Stimulated activated naive CD8-positive, alpha-beta T cell treated with anti-CD3 and anti-CD28 coated beads, Interleukin-15, amount 100 ng/mL, for 72 hours (primary cell): ENCODE data around the gene MIGA2.

Experiments
- ATAC-seq: fragments of 150-1000 bp; cut with Tn5 transposase; 2 replicates; pipeline ENCODE4 v1.10.0; 2021; ENCODE audit warnings: mild to moderate bottlenecking, moderate library complexity
- DNase-seq, 2 donors: peaks; one replicate each; pipeline ENCODE4 v3.0.0; 2021 to 2022
- H3K27ac Mint-ChIP-seq, 2 donors: one replicate each; pipeline ENCODE4 v1.8.0; 2022; ENCODE audit warnings: mild to moderate bottlenecking in 2 of 2, mixed read lengths in 2 of 2, moderate library complexity in 2 of 2
- H3K27me3 Mint-ChIP-seq: one replicate; pipeline ENCODE4 v1.8.0; 2022; ENCODE audit warnings: mixed read lengths
- H3K4me1 Mint-ChIP-seq: one replicate; pipeline ENCODE4 v1.8.0; 2022; ENCODE audit warnings: mild to moderate bottlenecking, mixed read lengths
- H3K4me3 Mint-ChIP-seq, 2 donors: one replicate each; pipeline ENCODE4 v1.8.0; 2022; ENCODE audit warnings: mild to moderate bottlenecking in 2 of 2, mixed read lengths in 2 of 2, moderate library complexity in 1 of 2
- H3K9me3 Mint-ChIP-seq, 2 donors: one replicate each; pipeline ENCODE4 v1.8.0; 2022; ENCODE audit warnings: mixed read lengths in 2 of 2

The MIGA2 gene

DNA sequence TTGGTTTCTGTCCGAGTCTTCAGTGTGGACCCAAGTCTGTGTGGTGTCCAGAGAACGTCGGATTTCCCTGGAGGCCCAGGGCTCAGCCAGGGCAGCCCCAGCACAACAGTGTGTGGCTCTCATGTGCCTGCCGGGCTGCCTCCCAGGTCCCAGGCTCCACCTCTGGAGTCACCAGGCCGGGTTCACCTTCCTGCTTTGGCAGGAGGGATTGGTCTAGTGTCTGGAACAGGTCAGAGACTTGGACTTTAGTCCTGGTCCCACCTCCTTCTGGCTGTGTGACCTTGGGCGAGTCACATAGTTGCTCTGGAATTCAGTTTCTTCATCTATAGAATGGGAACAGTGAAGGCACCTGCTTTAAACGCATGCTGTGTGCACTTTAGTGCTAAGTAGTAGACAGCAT, 47.7 kb downstream of the MIGA2 start:
- DNase-seq (no peak), ATAC-seq (no peak)
- no peaks in the 10 kb centered on the region for H3K27me3 Mint-ChIP-seq
- no peak overlapping the region for H3K4me3 Mint-ChIP-seq
- peak overlapping the region in 1 of 2 donors; percentile 40 for H3K27ac Mint-ChIP-seq
- H3K4me1 Mint-ChIP-seq = peaks cover 35% of the 10 kb centered on the region
- H3K9me3 Mint-ChIP-seq = no peaks in the 10 kb centered on the region

DNA sequence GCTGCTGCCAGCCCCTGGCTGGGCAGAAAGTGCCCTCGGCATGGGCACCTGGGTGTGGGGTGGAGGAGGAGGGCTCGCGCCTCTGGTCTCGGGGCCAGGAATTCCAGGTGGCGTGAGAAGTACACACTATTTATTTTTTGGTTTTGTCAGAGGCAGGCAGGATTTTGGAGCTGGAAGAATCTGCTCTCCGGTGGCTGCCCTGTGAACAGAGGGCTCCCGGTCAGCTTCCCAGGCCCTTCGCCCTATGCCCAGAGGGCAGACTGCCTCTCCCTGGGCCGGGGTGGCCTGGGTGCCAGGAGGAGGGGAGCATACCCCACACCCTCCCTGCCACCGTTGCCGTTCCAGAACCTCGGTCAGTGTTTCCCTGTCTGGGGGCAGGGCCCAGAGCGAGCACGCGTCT, 52.8 kb downstream of the MIGA2 start:
- H3K4me3 Mint-ChIP-seq = no peak overlapping the region
- DNase-seq = no peak
- H3K9me3 Mint-ChIP-seq = no peaks in the 10 kb centered on the region
- H3K27ac Mint-ChIP-seq = no peak overlapping the region
- H3K27me3 Mint-ChIP-seq = no peaks in the 10 kb centered on the region
- H3K4me1 Mint-ChIP-seq = no peaks in the 10 kb centered on the region
- peak; percentile 24 for ATAC-seq

DNA sequence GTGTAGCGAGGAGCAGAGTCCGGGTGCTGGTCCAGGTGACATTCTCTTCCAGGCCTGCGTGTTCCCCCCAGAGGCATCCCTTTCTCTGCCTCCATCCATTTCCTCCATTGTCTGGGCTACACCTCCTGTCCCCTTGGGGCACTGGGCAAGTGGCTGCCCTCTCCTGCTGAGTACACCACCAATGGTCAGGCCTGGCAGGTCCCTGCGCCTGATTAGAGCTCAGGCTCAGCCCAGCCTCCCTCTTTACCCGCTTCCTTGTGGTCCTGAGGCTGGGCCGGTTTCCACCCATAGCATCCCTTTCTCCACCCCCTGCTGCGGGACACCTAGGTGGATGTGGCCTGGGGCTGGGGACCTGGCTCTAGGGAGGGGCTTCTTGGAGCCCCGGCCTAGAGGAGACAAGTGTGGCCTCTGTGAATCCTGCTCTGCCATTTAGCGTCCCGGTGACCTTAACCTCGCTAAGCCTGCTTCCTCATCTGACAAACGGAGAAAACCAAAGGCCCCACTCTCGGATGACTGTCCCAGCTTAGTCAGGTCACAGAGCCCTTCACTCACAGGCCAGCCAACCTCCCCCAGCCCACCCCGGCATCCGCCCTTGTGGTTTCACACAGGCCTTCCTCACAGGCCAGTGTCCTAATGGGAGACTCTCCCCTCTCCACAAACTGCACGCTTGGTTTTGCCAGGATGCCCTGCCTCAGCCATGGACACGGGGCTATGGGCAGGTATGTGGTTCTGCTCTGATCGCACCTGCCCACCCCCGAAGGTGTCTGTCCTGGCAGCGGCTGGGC, 57.4 kb downstream of the MIGA2 start:
- peak overlapping the region in 1 of 2 donors; percentile 75 for H3K27ac Mint-ChIP-seq
- peak; percentile 4 for ATAC-seq
- DNase-seq = no peak
- H3K27me3 Mint-ChIP-seq = no peaks in the 10 kb centered on the region
- H3K4me3 Mint-ChIP-seq = no peak overlapping the region
- H3K9me3 Mint-ChIP-seq = no peaks in the 10 kb centered on the region
- H3K4me1 Mint-ChIP-seq = no peaks in the 10 kb centered on the region

DNA sequence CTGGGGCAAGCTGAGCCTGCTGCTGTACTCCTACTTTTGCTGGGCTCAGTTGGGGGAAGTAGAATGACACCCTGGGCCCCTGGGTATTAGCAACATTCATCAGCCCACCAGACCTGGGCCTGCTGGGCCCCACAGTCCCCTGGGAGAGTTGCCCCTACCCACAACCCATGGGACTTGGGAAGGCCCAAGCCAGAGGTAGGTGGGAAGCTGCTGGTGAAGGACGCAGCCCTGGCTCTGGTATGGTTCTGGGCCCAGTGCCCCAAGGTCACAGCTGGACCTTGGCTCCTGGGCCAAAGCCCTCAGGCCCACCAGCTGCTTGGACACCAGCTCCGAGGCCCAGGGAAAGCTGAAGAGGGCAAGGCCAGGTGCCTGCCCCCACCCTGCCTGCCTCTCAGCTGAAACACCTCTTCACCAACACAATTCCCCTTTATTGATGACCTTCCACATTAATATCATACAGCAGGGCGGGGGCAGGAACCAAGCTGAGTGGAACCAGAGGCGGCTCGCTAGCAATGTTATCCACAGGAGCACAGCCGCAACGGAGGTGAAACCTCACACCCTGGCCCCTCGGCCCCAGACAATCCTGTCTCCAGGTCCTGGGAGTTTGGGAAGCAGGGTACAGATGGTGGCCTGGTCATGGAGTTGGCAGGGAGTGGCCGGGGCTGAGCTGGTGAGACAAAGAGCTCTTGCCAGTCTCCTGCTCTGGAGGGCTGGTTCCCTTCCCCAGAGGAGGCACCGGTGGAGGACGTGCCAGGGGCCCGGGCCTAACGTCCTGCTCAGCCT, 58.2 kb downstream of the MIGA2 start:
- no peak overlapping the region for H3K4me3 Mint-ChIP-seq
- H3K27ac Mint-ChIP-seq = peak overlapping the region; percentile 68 to 75
- DNase-seq (no peak), ATAC-seq (no peak)
- H3K9me3 Mint-ChIP-seq = no peaks in the 10 kb centered on the region
- no peaks in the 10 kb centered on the region for H3K4me1 Mint-ChIP-seq
- no peaks in the 10 kb centered on the region for H3K27me3 Mint-ChIP-seq

DNA sequence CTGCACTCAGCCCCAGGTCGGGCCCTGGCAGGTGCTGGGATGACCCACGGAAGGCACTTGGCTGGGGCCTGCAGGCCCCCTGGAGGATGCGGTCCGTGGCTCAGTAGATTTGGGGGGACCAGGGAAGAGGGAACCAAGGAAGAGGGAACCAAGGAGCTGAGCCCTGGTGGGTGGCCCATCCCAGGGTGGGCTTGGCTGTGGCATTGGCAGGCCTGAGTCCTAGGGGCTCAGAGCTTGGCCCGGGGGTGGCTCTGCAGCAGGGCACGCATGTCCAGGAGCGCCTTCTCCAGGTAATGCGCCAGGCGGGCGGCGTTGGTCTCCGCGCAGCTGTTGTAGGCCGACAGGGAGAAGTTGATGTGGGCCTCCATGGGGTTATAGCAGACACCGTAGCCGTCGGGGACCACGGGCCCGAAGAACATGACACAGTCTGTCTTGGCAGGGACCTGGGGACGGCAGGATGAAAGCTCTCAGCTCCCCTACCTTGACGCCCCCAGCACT, 58.8 kb downstream of the MIGA2 start:
- no peaks in the 10 kb centered on the region for H3K27me3 Mint-ChIP-seq
- H3K27ac Mint-ChIP-seq = peak overlapping the region in 1 of 2 donors; percentile 75
- ATAC-seq (no peak), DNase-seq (no peak)
- H3K4me1 Mint-ChIP-seq = no peaks in the 10 kb centered on the region
- no peak overlapping the region for H3K4me3 Mint-ChIP-seq
- H3K9me3 Mint-ChIP-seq = no peaks in the 10 kb centered on the region

DNA sequence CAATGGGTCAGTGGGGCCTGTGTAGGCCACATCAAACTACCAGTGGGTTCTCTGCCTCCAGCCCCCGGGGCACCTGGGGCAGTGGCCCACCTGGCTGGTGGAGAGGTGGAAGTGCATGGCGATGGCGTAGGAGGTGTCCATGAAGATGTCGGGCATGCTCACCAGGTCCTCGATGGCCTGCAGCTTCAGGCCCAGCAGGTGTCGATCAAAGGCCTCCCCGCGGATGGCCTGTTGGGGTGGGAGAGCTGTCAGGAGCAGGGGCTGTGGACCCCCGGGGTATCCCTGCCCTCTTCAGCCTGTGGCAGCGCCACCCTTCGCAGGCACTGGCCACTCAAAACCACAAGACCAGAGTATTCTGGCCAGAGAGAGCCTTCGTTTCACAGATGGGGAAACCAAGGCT, 59.5 kb downstream of the MIGA2 start:
- Mint-ChIP-seq H3K9me3 (no peaks in the 10 kb centered on the region), H3K27me3 (no peaks in the 10 kb centered on the region), H3K27ac (no peak overlapping the region), H3K4me1 (no peaks in the 10 kb centered on the region), H3K4me3 (no peak overlapping the region)
- ATAC-seq (no peak), DNase-seq (no peak)

DNA sequence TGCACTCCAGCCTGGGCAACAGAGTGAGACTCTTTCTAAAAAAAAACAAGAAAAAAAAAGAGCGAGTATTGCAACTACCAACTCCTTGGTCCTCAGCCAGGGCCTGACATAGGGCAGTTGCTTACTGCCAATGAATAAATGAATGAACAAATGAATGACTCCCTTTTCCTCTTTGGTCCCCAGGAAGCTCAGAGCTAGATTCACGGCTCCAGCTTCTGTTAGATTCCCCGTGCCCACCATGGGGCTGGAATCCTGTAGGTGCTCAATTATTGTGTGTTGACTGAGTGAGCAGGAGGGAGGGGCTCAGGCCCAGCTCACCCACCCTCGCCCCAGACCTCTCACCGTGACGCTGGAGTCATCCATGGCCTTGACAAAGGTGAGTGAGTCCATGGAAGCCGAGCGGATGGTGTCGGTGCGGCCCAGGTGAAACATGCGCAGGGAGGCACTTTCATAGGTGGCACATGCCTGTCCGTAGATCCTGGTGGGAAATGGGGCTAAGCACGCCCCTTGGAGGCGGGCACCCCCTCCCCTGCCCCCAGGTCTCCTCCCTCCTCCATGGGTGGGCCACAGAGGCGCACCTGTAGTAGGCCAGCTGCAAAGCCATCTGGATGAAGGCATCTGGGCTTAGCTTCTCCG, 61.4 kb downstream of the MIGA2 start:
- Mint-ChIP-seq H3K27ac (no peak overlapping the region), H3K27me3 (no peaks in the 10 kb centered on the region), H3K4me1 (no peaks in the 10 kb centered on the region), H3K9me3 (no peaks in the 10 kb centered on the region), H3K4me3 (no peak overlapping the region)
- DNase-seq (no peak), ATAC-seq (no peak)

DNA sequence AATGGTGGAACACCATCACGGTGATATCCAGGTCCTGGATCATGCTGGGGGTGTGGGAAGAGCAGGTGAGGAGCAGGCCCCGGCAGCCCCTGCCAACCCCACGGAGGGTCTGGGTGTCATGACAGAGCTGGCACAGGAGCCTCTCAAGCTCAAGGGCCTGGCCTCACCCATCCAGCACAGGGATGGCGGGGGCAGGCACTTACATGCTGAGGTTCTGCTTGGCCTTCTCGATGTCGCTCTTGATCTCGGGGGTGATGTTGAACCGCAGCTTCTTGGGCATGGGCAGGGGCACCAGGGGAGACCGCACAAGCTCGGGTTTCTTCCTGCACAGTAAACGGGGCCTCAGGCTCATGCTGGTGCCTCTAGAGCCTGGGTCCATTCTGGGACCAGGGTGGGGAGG, 61.9 kb downstream of the MIGA2 start:
- Mint-ChIP-seq H3K27me3 (no peaks in the 10 kb centered on the region), H3K4me3 (no peak overlapping the region), H3K4me1 (no peaks in the 10 kb centered on the region), H3K9me3 (no peaks in the 10 kb centered on the region), H3K27ac (peak overlapping the region in 1 of 2 donors; percentile 22)
- ATAC-seq (no peak), DNase-seq (no peak)

DNA sequence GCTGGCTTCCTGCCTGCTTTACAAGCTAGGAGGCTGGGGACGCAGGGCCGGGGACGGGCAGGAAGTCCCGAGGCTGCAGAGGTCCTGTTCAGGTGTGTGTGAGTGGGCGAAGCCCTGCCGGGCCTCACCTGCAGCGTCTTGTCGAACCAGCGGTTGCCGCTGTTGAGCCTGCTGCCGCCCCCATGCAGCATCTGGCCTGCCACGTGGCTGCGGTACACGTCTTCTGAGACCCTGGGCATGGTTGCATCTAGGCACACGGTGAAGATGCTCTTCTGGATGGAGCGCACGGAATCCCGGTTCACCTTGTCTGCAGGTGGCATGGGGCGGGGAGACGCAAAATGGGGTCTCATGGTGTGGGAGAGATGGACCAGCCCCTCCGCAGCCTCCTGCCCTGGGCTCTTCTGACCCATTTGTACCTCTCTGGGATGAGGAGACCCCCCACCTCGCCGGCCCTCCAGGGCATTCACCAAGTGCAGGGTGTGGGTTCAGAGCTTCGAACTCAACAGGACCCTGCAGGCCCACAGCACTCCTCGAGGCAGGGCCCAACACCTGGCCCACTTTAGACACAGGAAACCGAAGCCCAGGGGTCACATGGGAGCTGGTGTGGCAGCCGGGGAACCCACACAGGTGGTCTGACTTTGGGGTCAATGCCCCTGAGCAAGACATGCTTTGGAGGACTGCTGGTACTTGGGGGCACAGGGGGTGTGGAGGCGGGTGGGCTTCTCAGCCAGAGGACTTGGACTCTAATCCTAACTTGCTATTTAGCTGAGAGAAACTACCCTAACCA, 64.2 kb downstream of the MIGA2 start:
- Mint-ChIP-seq H3K27ac (peak overlapping the region in 1 of 2 donors; percentile 44), H3K9me3 (no peaks in the 10 kb centered on the region), H3K27me3 (no peaks in the 10 kb centered on the region), H3K4me1 (no peaks in the 10 kb centered on the region), H3K4me3 (no peak overlapping the region)
- no peak for ATAC-seq
- DNase-seq = no peak

DNA sequence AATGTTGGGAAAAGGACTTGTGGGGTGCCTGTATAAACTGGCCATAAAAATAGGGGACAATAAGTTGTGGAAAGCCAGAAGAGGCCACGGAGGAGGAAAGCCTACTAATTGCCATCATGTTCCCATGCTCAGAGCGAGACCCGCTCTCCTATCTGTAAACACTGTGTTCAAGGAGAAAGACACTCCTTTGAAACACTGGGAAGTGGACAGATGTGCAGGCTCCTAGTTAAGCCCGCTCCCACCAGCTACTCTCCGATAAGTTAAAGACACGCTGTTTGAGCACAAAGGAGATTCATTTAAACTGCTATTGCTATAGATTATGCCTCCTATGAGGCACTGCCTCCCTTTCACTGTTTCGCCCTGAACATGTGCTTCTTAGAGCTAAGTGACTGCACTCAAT, 64.9 kb downstream of the MIGA2 start:
- DNase-seq = no peak
- no peak overlapping the region for H3K27ac Mint-ChIP-seq
- H3K4me3 Mint-ChIP-seq = no peak overlapping the region
- H3K27me3 Mint-ChIP-seq = no peaks in the 10 kb centered on the region
- no peaks in the 10 kb centered on the region for H3K4me1 Mint-ChIP-seq
- ATAC-seq = no peak
- H3K9me3 Mint-ChIP-seq = no peaks in the 10 kb centered on the region

DNA sequence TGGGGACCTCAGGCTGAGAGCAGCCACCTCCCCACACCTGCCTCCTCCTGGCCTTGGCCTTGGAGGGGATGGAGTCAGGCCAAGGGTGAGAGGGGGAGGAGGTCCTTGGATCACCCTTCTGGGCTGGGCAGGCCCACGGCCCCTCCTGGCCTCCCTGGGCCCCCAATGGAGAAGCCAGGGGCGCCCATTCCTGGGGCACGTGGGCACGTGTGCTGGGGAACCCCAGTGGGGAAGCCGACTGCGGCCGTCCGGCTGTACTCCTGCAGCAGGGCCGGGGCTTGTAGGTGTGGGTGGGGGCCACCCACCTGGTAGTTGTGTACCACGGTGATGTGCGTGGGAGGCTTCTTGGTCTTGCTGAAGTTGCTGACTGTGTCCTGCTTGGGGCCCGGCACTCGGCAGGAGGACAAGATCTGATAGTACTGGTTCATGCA, 65.7 kb downstream of the MIGA2 start:
- Mint-ChIP-seq H3K4me3 (no peak overlapping the region), H3K27ac (peak overlapping the region in 1 of 2 donors; percentile 27), H3K9me3 (no peaks in the 10 kb centered on the region), H3K27me3 (no peaks in the 10 kb centered on the region), H3K4me1 (no peaks in the 10 kb centered on the region)
- DNase-seq (no peak), ATAC-seq (no peak)

DNA sequence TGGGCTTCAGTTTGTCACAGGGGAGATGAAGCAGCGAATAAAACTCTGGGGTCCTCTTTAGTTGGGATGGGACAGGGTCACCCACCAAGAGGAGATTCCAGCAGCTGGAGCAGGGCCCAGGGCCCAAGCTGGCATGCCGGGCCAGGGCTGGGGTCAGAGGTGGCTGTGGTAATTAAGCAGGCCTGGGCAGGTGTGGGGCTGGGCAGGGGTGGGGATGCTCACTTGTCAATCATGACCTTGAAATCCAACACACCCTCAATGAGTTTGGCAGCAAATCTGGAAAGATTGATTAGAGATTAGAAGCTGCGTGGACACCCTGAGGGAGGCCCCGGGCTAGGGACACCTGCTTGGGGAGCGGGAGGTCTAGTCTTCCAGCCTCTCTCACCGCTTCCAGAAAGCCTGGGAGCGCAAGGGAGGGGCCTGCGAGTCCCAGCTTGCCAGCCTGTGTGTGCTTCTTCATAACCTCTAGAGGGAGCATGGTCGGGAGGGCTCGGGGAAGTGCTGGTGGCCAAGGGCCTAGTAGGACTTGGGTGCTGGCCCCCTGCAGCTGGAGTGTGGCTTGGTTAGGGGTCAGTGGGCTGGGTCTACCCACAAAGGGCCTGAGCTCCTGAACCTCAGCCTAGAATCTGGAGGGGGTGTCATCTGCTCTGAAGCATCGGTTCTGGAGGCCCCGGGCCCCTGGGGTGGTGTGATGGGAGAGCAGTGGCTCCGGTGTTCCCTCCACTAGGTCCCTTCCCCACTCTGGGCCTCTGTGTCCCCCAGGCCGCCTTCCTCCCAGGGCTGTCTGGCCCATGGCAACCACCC, 66.6 kb downstream of the MIGA2 start:
- ATAC-seq (peak; percentile 36), DNase-seq (no peak)
- Mint-ChIP-seq H3K4me3 (no peak overlapping the region), H3K4me1 (no peaks in the 10 kb centered on the region), H3K9me3 (no peaks in the 10 kb centered on the region), H3K27me3 (no peaks in the 10 kb centered on the region), H3K27ac (no peak overlapping the region)

DNA sequence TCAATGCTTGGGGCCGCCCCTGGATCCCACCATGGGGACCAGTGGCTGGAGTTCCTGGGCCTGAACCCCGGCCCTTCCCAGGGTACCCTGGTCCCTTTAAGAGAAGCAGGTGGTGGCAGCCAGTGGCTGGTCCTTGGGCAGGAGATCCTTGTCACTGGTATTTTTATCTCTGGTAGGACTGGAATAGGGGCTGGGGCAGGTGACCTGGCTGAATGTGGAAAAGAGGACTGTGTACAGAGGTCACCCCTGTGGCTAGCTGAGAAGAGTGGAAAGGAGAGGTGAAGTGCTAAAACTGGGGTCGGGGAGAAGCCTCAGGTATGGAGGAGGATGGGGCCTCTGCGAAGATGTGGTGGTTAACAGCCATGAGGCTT, 67.2 kb downstream of the MIGA2 start:
- Mint-ChIP-seq H3K27me3 (no peaks in the 10 kb centered on the region), H3K9me3 (no peaks in the 10 kb centered on the region), H3K27ac (peak overlapping the region in 1 of 2 donors; percentile 76), H3K4me3 (no peak overlapping the region), H3K4me1 (peaks cover under 1% of the 10 kb centered on the region)
- DNase-seq = no peak
- ATAC-seq = no peak

DNA sequence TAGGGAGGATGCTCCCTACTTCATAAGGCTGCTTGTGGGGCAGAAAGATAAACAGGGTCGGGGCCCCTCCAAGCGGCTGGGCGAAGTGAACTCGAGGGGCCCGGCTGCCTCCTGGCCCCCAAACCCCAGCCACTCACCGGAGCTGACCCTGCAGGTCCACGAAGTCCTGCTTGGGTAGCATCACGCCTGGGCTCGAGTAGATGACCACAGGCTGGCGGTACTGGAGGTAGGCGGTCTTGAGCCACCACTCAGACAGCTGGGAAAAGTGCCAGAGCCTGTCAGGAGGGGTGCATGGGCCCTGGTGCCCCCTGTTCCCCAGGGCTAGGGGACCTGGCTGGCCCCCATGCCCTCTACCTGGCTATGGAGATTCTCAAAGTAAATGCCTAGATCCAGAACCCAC, 67.6 kb downstream of the MIGA2 start:
- H3K27ac Mint-ChIP-seq = no peak overlapping the region
- no peak for ATAC-seq

More for the DNA sequence above, 67.6 kb downstream of the MIGA2 start:
- DNase-seq = no peak
- peaks cover 5% of the 10 kb centered on the region for H3K4me1 Mint-ChIP-seq
- H3K4me3 Mint-ChIP-seq = no peak overlapping the region
- H3K9me3 Mint-ChIP-seq = no peaks in the 10 kb centered on the region
- no peaks in the 10 kb centered on the region for H3K27me3 Mint-ChIP-seq
